ENCODE data around the gene U2AF2. TPM values are rescaled to one million over a fixed set of nuclear protein-coding genes. Genes with fewer than 3 reads are reported as not detected.
A peak's percentile ranks its signal among the peaks of the same experiment; 100 is the strongest.

Gene U2AF2
- total RNA-seq, 8 experiments from 2014 or later, result 85.3 to 252 (median 133) TPM

DNA sequence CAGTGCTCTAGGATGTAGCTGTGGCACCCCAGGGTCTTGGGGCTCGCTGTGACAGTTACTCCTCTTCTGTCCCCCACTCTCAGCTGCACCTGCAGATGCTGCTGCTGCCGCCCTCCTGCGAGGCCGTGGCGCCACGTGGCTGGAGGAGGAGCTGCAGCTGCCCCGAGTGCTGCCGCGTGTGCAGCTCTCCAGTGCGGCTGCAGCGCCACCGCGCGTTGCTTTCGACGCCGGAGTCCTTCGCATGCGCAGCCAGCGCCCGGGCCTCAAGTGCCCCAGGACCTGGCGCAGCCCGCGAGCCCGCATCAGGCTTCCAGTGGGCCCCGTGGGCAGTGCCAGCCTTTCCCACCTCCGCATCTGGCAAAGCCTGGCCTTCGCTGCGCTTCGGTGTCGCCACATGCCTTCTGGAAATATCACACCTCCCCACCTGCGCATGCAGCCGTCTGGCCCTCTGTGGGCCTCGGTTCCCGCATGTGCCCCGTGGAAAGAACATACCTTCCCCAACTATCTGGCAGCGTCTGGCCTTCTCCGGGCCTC is 14.7 kb upstream of the U2AF2 start:
- H3K27ac ChIP-seq, result peak overlapping the region; percentile 88 to 95
- ATAC-seq (replicated peaks in 6 of 8), result peak in 5 of 8 experiments; percentile 9 to 34 (median 14)

DNA sequence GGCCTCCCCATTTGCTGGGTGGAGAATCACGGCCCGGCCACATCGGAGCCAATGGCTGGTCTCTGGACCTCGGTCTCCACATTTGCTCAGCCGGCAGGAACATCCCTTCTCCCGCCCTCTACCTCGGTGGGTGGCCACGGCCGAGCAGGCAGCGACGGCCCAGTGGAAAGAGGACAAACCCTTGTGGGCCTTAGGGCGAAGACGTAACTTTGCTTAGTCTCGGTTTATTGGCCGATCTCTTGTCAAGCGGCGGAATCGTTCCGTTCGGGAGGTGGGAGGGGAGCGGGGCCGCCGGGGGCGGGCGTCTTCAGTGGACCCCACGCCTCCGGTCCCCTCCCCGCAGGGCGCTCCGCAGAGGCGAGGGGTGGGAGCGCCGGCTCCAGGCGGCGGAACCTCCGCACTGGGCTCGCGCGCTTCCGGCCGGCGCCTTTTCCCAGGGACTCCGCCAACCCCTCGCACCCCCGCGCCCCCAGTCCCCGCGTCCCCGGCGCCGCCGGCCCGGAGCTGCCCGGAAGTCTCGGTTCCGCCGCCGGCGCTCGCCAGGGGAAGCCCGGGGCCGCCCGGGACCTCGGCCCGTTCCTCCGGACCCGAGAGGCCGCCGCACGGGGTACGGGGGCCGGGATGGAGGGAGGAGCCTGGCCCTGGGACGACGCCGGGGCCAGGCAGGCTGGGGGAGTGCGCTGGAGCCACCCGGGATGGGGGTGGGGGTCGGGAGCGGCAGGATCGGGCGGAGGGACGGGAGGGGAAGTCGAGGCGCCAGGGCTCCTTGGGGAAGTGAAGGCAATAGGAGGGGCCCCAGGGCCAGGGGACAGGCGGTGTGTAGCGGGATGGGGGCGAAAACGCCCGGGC is 14.0 kb upstream of the U2AF2 start, which contains the start of gene ZNF580:
TSS of gene ZNF580 (plus strand) at position 426 of the 849 bp plus-strand sequence. CDS start 1,507 bp downstream, outside the sequence.
- in situ Hi-C loops (cut with MboI; ENCODE audit: low pct_unique_long_range_greater_than_20kb in 2 of 9, low sequenced_read_pairs in 9 of 9, unreplicated experiment in 9 of 9), result loop anchor here in 3 of 9 experiments (25.0 kb wide), 1 partner anchor 504 kb away; the partner anchor contains the start of gene TNNT1 (in 3 of the 3)
- ATAC-seq (replicated peaks in 6 of 8), result peak; percentile 40 to 75 (median 66)
- H3K4me1 ChIP-seq (replicated peaks in 1 of 2), result peaks cover 25 to 27% of the 10 kb centered on the region in 2 donors
- 0 to 7% (median 3%) methylated on average over 1 to 5 of the region's 89 CpGs; no CpG with 5 or more reads in 6 of the 10 experiments for WGBS, 10 experiments
- H3K4me3 ChIP-seq, result peak within 1 kb of the TSS; percentile 81 to 99 (median 97)
- H3K27ac ChIP-seq, result peak within 1 kb of the TSS; percentile 88 to 95

More for the DNA sequence above, 14.7 kb upstream of the U2AF2 start:
- Histone ChIP-seq H3K4me3 (peak overlapping the region; percentile 81 to 99 (median 97)), H3K4me1 (replicated peaks in 1 of 2) (peaks cover 29% of the 10 kb centered on the region in 2 donors)
- in situ Hi-C loops (cut with MboI; ENCODE audit: low pct_unique_long_range_greater_than_20kb in 2 of 9, low sequenced_read_pairs in 9 of 9, unreplicated experiment in 9 of 9), result loop anchor here in 3 of 9 experiments (25.0 kb wide), 1 partner anchor 503 kb away; the partner anchor contains the start of gene TNNT1 (in 3 of the 3)
- 14 to 86% (median 52%) methylated on average over 1 to 17 of the region's 38 CpGs; no CpG with 5 or more reads in 4 of the 10 experiments for WGBS, 10 experiments

DNA sequence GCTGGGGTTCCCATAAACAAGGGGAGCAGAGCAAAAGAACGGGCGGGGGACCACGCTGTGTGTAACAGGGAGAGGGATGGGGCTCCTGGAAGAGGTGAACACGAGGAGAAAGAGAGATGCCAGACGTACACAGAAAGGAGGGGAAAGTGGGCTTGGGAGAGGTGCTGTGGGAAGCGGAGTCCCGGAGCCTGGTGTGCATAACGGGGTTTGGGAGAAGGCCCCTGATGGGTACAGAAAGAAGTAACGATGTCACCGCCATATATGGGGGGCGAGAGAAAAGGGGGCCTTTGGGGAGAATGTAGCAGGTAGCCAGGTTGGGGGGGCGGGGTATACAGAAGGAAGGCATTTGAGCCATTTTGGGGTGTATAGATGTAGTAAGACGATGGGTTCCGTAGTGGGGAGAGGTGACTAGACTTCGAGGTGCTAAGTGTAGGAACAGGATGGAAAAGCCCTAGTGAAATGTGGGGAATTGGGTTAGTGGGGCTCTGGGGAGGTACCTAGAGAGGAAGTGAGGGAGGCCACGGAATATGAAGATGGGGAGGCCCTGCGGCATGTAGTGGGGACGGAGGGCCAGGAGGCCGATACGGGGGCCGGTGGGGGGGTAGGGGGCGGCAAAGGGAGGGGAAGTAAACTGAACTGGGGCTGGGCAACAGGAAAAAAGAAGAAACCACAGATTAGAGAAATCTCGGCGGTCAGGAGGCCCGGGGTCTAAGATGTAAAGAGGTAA is 13.2 kb upstream of the U2AF2 start:
- Histone ChIP-seq H3K4me3 (peak overlapping the region; percentile 81 to 99 (median 97)), H3K4me1 (replicated peaks in 1 of 2) (peaks cover 20 to 21% of the 10 kb centered on the region in 2 donors), H3K27ac (peak overlapping the region; percentile 88 to 95)
- peak; percentile 0 to 13 (median 6) for ATAC-seq (replicated peaks in 6 of 8)
- in situ Hi-C loops (cut with MboI; ENCODE audit: low pct_unique_long_range_greater_than_20kb in 2 of 9, low sequenced_read_pairs in 9 of 9, unreplicated experiment in 9 of 9), result loop anchor here in 3 of 9 experiments (25.0 kb wide), 1 partner anchor 504 kb away; the partner anchor contains the start of gene TNNT1 (in 3 of the 3)
- 0 to 8% methylated on average over 1 to 4 of the region's 25 CpGs; no CpG with 5 or more reads in 8 of the 10 experiments for WGBS, 10 experiments

DNA sequence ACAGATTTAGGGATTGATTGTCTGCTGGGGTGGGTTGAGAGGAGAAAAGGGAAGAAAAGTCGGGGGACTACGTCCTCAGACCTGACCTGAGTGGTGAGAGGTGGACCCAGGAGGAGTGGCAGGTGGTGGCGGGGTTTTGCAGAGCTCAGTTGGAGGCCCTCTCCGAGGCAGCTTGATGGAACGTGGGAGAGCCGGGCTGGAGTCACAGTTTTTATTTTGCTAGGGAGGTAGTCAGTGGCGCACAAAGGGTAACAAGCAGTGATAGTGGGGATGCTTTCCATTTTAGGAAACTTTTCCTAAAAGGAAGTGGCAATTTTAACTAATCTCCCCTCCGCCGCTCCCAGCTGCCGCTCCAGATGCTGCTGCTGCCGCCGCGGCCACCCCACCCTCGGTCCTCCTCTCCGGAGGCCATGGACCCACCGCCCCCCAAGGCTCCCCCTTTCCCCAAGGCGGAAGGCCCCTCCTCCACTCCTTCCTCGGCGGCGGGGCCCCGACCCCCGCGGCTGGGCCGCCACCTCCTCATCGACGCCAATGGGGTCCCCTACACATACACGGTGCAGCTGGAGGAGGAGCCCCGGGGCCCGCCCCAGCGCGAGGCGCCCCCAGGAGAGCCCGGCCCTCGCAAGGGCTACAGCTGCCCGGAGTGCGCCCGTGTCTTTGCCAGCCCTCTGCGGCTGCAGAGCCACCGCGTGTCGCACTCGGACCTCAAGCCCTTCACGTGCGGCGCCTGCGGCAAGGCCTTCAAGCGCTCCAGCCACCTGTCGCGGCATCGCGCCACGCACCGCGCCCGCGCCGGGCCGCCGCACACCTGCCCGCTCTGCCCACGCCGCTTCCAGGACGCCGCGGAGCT is 12.5 kb upstream of the U2AF2 start:
- peak overlapping the region; percentile 81 to 99 (median 97) for H3K4me3 ChIP-seq
- peaks cover 20 to 26% of the 10 kb centered on the region in 2 donors for H3K4me1 ChIP-seq (replicated peaks in 1 of 2)
- in situ Hi-C loops (cut with MboI; ENCODE audit: low pct_unique_long_range_greater_than_20kb in 2 of 9, low sequenced_read_pairs in 9 of 9, unreplicated experiment in 9 of 9), result loop anchor here in 3 of 9 experiments (25.0 kb wide), 1 partner anchor 505 kb away; the partner anchor contains the start of gene TNNT1 (in 3 of the 3)
- peak in 5 of 8 experiments; percentile 1 to 15 (median 6) for ATAC-seq (replicated peaks in 6 of 8)
- WGBS, 10 experiments, result 0 to 21% (median 0%) methylated on average over 1 to 10 of the region's 65 CpGs; no CpG with 5 or more reads in 5 of the 10 experiments
- peak overlapping the region; percentile 38 to 90 for H3K27ac ChIP-seq

DNA sequence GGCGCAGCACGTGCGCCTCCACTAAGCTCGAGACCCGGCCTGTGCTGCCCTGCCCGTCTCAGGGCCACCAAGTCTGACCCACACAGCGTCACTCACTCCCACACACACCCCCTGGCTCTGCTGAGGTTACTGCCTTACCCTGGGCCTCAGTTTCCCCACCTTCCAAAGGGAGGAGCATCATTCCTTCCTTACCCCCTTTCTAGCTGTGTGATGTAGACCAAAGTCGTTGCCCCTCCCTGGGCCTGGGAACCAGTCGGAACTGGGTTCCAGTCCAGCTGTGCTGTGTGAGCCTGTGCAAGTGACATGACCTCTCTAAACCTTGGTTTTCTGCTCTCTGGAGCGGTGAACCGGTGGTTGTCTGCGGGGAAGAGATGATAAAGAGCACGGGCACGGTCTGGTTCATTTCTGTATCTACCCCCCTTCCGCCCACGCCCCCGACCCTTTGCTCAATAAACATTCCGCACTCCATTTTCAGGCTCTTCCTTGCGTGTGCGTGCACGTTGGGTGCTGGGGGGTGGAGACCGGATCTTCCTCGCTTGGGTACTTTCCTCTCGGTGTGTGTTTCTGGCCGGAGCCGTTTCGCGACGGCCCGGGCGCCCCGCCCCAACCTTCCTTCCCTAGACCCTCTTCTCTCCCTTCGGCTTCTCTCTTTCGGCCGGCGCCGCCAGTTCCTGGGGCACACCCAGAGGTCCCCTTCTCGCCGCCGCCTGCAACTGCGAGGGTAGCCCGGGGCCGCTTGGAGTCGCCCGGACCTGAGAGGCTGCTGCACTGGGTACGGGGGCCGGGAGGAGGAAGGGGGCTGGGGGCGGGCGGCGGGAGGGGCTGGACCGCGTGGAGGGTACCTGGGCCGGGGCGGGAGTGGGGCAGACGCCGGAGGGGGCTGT is 11.6 kb upstream of the U2AF2 start, which contains the start of gene ZNF581:
TSS of gene ZNF581 (plus strand) at position 647 of the 884 bp plus-strand sequence. CDS start 923 bp downstream, outside the sequence.
- H3K4me1 ChIP-seq (replicated peaks in 1 of 2), result peaks cover 20 to 28% of the 10 kb centered on the region in 2 donors
- in situ Hi-C loops (cut with MboI; ENCODE audit: low pct_unique_long_range_greater_than_20kb in 2 of 9, low sequenced_read_pairs in 9 of 9, unreplicated experiment in 9 of 9), result loop anchor here in 3 of 9 experiments (25.0 kb wide), 1 partner anchor 506 kb away; the partner anchor contains the start of gene TNNT1 (in 3 of the 3)
- WGBS, 10 experiments, result 0 to 12% (median 1%) methylated on average over 2 to 17 of the region's 56 CpGs; no CpG with 5 or more reads in 4 of the 10 experiments
- peak; percentile 10 to 44 (median 32) for ATAC-seq (replicated peaks in 6 of 8)
- peak within 1 kb of the TSS; percentile 38 to 90 for H3K27ac ChIP-seq
- H3K4me3 ChIP-seq, result peak within 1 kb of the TSS; percentile 81 to 99 (median 97)

DNA sequence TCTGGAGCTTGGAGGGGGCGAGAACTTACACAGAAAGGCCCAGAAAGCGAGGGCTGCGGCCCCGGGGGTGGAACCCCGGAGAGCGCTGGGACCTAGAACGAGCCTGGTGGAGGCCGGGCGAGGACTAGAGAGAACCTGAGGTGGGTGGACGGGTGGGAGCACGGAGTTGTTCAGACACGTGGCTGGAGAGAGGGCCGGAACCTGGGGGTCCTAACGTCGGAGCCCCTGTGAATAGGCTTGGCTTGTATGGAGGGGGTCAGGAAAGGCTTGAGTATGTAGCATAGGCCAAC is 11.0 kb upstream of the U2AF2 start:
- ATAC-seq (replicated peaks in 6 of 8), result peak; percentile 0 to 5 (median 0)
- WGBS, 10 experiments, result no CpG with 5 or more reads among the region's 15 CpGs
- in situ Hi-C loops (cut with MboI; ENCODE audit: low pct_unique_long_range_greater_than_20kb in 2 of 9, low sequenced_read_pairs in 9 of 9, unreplicated experiment in 9 of 9), result loop anchor here in 3 of 9 experiments (25.0 kb wide), 1 partner anchor 507 kb away; the partner anchor contains the start of gene TNNT1 (in 3 of the 3)
- Histone ChIP-seq H3K27ac (peak overlapping the region; percentile 38 to 90), H3K4me3 (peak overlapping the region; percentile 81 to 99 (median 97)), H3K4me1 (replicated peaks in 1 of 2) (peaks cover 21 to 28% of the 10 kb centered on the region in 2 donors)

DNA sequence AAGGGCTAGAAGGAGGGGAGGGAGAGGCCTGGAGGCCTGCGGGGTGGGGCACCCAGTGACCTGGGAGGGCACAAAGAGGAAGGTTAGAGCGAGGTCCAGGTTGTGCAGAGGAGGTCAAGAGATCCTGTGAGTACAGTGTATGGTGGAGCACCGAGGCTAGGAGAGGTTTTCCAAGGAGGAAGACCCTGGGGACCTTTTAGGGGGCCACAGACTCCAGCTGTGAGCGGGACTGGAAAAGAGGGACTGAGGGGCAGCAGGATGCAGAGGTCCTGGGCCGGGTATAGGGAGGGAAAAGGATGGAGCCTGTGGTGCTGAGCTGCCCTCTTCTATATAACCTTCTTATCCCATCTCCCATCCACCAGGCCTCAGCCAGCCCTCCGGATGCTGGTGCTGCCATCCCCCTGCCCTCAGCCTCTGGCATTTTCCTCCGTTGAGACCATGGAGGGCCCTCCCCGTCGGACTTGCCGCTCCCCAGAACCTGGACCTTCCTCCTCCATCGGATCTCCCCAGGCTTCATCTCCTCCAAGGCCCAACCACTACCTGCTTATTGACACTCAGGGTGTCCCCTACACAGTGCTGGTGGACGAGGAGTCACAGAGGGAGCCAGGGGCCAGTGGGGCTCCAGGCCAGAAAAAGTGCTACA is 10.5 kb upstream of the U2AF2 start:
- Histone ChIP-seq H3K27ac (peak overlapping the region; percentile 38 to 90), H3K4me1 (replicated peaks in 1 of 2) (peaks cover 25 to 32% of the 10 kb centered on the region in 2 donors), H3K4me3 (peak overlapping the region; percentile 81 to 99 (median 97))
- ATAC-seq (replicated peaks in 6 of 8), result no peak
- WGBS, 10 experiments, result 17 to 100% (median 78%) methylated on average over 1 to 6 of the region's 12 CpGs; no CpG with 5 or more reads in 3 of the 10 experiments
- in situ Hi-C loops (cut with MboI; ENCODE audit: low pct_unique_long_range_greater_than_20kb in 2 of 9, low sequenced_read_pairs in 9 of 9, unreplicated experiment in 9 of 9), result loop anchor here in 3 of 9 experiments (25.0 kb wide), 1 partner anchor 507 kb away; the partner anchor contains the start of gene TNNT1 (in 3 of the 3)

DNA sequence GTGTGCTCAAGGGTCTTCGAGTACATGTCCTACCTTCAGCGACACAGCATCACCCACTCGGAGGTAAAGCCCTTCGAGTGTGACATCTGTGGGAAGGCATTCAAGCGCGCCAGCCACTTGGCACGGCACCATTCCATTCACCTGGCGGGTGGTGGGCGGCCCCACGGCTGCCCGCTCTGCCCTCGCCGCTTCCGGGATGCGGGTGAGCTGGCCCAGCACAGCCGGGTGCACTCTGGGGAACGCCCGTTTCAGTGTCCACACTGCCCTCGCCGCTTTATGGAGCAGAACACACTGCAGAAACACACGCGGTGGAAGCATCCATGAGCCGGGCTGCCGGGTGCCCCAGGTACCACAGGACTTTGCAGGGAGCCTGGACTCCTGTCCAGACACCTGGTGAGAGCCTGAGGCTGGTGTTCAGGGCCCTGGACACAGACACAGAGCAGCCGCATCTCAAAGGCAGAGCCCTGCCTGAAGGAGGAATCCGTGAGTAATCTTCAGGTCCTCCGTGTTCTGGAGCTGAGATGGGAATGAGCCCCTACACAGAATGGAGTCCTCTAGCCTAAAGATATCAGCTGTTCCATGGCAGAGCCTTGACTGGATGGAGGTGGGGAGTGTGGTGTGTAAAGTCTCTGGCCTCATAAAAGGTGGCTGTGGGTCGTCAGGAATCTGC is 9.9 kb upstream of the U2AF2 start:
- no peak for ATAC-seq (replicated peaks in 6 of 8)
- Histone ChIP-seq H3K4me1 (replicated peaks in 1 of 2) (peaks cover 24 to 29% of the 10 kb centered on the region in 2 donors), H3K27ac (no peak overlapping the region), H3K4me3 (peak overlapping the region in 2 of 5 donors; percentile 81 to 99)
- 78 to 100% (median 94%) methylated on average over 1 to 13 of the region's 28 CpGs; no CpG with 5 or more reads in 6 of the 10 experiments for WGBS, 10 experiments
- in situ Hi-C loops (cut with MboI; ENCODE audit: low pct_unique_long_range_greater_than_20kb in 2 of 9, low sequenced_read_pairs in 9 of 9, unreplicated experiment in 9 of 9), result loop anchor here in 3 of 9 experiments (25.0 kb wide), 1 partner anchor 508 kb away; the partner anchor contains the start of gene TNNT1 (in 3 of the 3)

DNA sequence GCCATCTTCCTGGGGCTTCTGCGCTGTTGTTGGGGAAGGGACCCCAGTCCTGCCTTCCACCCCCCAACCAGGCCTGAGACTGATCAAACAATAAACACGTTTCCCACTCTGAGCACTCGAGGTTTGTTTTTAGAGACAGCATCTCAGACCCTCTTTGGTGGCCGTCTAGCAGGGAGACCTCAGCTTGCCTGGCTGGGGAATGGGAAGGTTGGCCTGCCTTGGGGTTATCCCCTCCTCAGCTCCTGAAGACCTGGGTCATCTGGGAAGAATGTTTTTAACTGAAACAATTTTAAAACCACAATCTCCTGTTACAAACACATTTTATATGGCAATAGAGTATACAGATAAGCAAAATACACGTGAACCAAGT is 9.3 kb upstream of the U2AF2 start:
- H3K4me1 ChIP-seq (replicated peaks in 1 of 2), result peaks cover 20 to 24% of the 10 kb centered on the region in 2 donors
- H3K4me3 ChIP-seq, result no peak overlapping the region
- ATAC-seq (replicated peaks in 6 of 8), result no peak
- in situ Hi-C loops (cut with MboI; ENCODE audit: low pct_unique_long_range_greater_than_20kb in 2 of 9, low sequenced_read_pairs in 9 of 9, unreplicated experiment in 9 of 9), result loop anchor here in 3 of 9 experiments (25.0 kb wide), 1 partner anchor 508 kb away; the partner anchor contains the start of gene TNNT1 (in 3 of the 3)
- WGBS, 10 experiments, result 77 to 100% (median 85%) methylated on average over 1 to 4 of the region's 5 CpGs; no CpG with 5 or more reads in 3 of the 10 experiments
- H3K27ac ChIP-seq, result no peak overlapping the region

Measured in motor neuron (in vitro differentiated cells).